ENCODE results near the gene CTNND2. TPM values are rescaled to one million over a fixed set of nuclear protein-coding genes. Genes with fewer than 3 reads are reported as not detected.

Gene CTNND2
- total RNA-seq, 1 experiment from 2014 or later, result 7.0 TPM

GRCh38 chr5:11709021-11709420, 195.2 kb downstream of the CTNND2 start:
- no peak overlapping the region for H3K4me2 ChIP-seq (ENCODE audit: insufficient read depth, insufficient read length, low read length)
- H3K79me1 ChIP-seq (ENCODE audit: insufficient read depth, low read depth, low read length, poor library complexity, severe bottlenecking), result no peaks in the 10 kb centered on the region
- no peak overlapping the region for H2AFZ ChIP-seq (ENCODE audit: low read length)
- Mint-ChIP-seq H3K4me1 (peaks cover 3 to 8% of the 10 kb centered on the region in 2 experiments; a peak in 2 of 4 replicates), H3K4me3 (no peak overlapping the region), H3K36me3 (ENCODE audit: insufficient read depth in 1 of 3, low read depth in 3 of 3) (no peaks in the 10 kb centered on the region), H3K9me3 (no peaks in the 10 kb centered on the region), H3K27ac (no peak overlapping the region), H3K27me3 (ENCODE audit: low read depth) (no peaks in the 10 kb centered on the region)
- no peak overlapping the region for H2BK12ac ChIP-seq (ENCODE audit: insufficient read length, low read depth, low read length)
- H3K56ac ChIP-seq (ENCODE audit: insufficient read length, low read depth, low read length), result no peak overlapping the region
- no peak overlapping the region for H2BK15ac ChIP-seq (ENCODE audit: low read depth, low read length)
- H4K91ac ChIP-seq (ENCODE audit: insufficient read length, low read depth, low read length), result no peak overlapping the region
- no peak overlapping the region for H4K5ac ChIP-seq (ENCODE audit: insufficient read length, low read depth, low read length)
- no peak overlapping the region for H3K14ac ChIP-seq (ENCODE audit: insufficient read depth, low read length)
- no CpG with 5 or more reads among the region's 4 CpGs for WGBS (ENCODE audit: extremely low coverage, insufficient read length, low lambda C conversion rate)
- no peak overlapping the region for H3K18ac ChIP-seq (ENCODE audit: insufficient read length, low read depth, low read length)
- no peaks in the 10 kb centered on the region for H4K20me1 ChIP-seq (ENCODE audit: control insufficient read depth, insufficient read depth, insufficient read length)
- no peak overlapping the region for H3K4ac ChIP-seq (ENCODE audit: low read depth, low read length)
- TF ChIP-seq CTCF (conservative IDR thresholded peaks at IDR 0.05), result no peak
- H4K8ac ChIP-seq (replicated peaks; ENCODE audit: insufficient read length, low read depth, low read length), result no peak overlapping the region
- no peak overlapping the region for H3T11ph ChIP-seq (ENCODE audit: low read length)
- H2BK120ac ChIP-seq (ENCODE audit: low read depth, low read length, poor library complexity, severe bottlenecking), result no peak overlapping the region
- H2BK20ac ChIP-seq (ENCODE audit: low read depth, low read length, poor library complexity, severe bottlenecking), result no peak overlapping the region
- H2BK5ac ChIP-seq (ENCODE audit: insufficient read length, low read length), result no peak overlapping the region
- no peak overlapping the region for H3K23ac ChIP-seq (ENCODE audit: insufficient read length, low read depth, low read length)
- no peaks in the 10 kb centered on the region for H3K79me2 ChIP-seq (ENCODE audit: insufficient read depth, low read length)
- no peaks in the 10 kb centered on the region for H3K27me3 ChIP-seq (ENCODE audit: insufficient read depth, low read length)
- H3K9me3 ChIP-seq (ENCODE audit: control insufficient read depth, low read depth, low read length), result no peaks in the 10 kb centered on the region
- DNase-seq, result no peak
- H2AK5ac ChIP-seq (ENCODE audit: insufficient read length, low read length), result no peak overlapping the region
- H3K23me2 ChIP-seq (ENCODE audit: insufficient read length, low read depth, low read length, poor library complexity, severe bottlenecking), result no peaks in the 10 kb centered on the region
- no peak overlapping the region for H3K9ac ChIP-seq (ENCODE audit: extremely low read depth, insufficient read length, low read length)
- no peaks in the 10 kb centered on the region for H3K4me1 ChIP-seq (ENCODE audit: insufficient read depth, low read length)
- no peak overlapping the region for H3K27ac ChIP-seq (ENCODE audit: insufficient read length, low read depth, low read length)
